ENCODE measurements around the gene TFDP1.

TFDP1 gene, protein sequence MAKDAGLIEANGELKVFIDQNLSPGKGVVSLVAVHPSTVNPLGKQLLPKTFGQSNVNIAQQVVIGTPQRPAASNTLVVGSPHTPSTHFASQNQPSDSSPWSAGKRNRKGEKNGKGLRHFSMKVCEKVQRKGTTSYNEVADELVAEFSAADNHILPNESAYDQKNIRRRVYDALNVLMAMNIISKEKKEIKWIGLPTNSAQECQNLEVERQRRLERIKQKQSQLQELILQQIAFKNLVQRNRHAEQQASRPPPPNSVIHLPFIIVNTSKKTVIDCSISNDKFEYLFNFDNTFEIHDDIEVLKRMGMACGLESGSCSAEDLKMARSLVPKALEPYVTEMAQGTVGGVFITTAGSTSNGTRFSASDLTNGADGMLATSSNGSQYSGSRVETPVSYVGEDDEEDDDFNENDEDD

DNA sequence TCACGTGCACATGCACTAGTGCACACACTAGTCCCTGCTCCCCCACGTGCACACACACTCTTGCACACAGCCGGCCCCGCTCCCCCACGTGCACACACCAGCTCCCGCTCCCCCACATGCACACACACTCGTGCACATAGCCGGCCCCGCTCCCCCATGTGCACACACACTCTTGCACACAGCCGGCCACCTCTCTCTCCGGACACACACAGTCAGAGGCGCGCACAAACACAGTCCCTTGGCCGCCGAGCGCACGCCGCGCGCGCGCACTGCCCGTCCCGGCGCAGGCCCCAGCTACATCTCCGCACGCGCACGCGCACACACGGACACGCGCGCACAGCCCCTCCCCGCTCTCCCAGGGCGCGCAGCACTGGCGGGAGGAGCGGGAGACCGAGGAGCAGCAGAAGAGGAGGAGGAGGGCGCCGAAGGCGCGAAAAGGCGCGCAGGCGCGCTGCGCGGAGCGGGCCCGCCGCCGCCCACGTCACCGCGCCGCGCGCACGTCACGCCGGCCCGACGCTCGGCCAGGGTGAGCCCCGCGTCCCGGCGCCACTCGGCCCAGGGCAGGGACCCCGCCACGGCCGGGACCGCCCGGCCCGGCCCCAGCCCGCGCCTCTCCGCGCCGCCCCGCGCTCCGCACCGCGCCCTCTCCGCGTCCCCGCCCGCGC lies at the start of gene TFDP1:
Gene TFDP1, plus strand, starts transcription at position 549 of the 665 bp plus-strand sequence. CDS start 1,085 bp downstream, outside the sequence.
- DNase-seq, result peak; percentile 95

DNA sequence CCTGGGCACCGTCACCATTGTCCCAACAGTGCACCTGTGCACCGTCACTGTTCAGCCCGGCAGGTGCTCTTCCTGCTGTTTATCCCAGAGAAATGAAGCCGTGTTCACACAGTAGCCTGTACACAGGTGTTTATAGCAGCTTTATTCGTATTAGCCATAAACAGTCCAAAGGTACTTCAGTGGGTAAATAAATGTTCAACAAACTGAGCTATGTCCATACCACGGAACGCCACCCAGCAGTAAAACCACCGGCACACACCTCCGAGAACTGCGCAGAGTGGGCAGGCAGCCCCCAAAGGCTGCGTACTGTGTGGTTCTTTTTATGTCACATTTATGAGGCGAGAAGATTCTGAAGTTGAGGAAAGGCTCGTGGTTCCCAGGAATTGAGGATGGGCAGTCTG lies 49.2 kb upstream of the TFDP1 start:
- no peak for DNase-seq

DNA sequence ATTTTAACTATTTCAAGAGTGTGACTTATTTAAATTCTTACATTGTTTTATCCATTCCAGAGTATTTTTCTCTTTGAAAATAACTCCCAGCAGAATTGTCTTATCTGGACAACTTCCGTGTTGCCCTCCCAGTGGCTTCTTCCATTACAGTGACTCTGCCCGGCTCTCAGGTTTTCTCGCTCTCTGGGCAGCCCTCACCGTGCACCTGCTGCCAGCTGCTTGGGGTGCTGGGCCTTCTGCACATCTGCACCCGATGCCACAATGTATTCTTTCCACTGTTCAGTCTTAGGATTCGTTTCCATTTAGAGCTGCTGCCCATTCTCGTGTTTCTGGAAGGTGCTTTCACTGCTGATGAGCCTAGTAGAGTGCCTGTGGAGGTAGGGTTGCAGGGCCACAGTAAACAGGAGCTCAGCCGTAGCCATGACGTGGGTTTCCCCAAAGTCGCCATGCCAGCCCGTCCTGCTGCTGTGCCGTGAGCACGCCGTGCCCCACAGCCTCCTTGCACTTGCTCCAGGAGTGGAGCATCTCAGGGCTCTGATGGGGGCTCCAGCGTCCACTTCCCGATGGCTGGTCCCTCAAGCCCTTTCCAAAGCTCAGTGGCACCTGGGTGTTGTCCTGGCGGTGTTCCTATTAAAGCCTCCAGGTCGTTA lies 48.0 kb upstream of the TFDP1 start:
- no peak for DNase-seq

DNA sequence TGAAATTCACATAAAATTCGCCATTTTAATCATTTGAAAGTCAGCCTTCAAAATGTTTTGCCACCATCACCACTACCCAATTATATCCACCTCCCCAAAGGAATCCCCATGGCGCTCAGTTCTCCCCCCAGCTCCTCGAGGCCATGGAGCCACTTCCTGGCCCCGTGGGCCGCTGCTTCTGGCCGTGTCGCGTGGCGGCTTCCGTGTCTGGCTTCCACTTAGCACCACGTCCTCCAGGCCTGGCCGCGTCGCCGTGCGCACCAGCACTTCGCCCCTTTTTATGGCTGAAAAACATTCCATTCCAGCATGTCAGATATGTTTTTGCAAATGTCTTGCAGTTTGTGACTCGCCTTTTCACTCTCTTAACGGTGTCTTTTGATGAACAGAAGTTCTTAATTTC lies 47.3 kb upstream of the TFDP1 start:
- DNase-seq, result no peak

DNA sequence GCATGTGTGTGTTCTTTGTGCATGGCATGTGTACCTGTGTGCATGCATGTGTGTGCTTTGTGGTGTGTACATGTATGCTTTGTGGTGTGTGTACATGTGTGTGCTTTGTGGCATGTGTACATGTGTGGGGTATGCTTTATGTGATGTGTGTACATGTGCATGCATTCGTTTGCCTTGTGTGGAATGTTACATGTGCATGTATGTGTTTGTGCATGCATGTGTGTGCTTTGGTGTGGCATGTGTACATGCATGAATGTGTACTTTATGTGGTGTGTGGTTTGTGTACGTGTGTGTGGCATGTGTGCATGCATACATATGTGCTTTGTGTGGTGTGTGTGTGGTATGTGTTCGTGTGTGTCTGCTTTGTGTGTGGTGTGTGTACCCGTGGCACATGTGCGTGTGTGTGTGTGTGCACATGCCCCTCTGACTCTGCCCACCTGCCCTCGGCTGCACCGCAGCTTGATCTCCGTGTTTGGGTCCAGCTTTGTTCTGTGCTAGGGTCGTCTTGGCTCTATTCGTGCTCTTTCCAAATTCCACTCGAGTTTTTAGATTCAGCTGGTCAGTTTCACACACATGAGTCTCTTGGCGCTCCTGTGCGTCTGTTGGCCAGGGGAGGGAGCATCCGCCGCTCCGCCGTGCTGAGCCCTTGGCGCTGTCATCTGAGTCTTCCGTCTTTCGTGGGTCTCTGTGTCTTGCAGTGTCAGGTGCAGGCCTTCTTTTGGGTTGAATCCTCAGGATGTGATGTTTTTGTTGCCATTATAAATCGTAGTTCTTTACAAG lies 46.5 kb upstream of the TFDP1 start:
- DNase-seq, result no peak

DNA sequence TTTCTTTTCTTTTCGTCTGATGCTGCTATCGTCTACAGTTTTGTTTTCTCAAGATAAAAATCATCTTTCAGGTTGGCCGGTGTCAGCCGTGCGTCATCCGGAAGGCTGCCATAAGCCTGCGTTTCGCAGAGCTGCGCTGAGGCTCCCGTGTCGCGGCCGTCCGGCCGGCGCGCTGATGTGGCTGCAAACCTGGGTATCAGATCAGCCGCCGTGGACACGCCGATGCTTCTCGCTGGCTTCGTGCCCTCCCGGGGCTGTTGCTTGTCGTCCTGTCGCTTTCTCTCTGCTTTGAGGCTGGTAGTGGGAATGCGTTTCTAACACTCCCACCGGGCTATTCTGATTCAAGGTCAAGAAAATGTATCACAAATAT lies 45.9 kb upstream of the TFDP1 start:
- no peak for DNase-seq

DNA sequence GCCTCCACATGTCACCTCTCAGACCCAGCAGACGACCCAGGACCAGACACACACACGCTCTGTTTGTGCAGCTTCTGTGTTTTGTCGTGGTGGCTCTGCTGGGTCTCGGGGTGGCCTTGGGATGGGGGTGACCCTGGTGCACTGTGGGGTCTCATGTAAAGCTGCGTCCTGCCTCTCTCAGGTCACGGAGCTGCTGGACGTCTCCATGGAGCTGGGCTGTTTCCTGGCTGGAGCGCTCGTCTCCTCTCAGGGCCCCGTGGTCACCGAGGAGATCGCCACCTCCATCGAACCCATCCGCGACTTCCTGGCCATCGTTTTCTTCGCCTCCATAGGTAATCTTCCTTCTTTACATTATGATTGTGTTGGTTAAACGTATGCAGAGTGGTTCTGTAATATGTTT lies 45.4 kb upstream of the TFDP1 start:
- DNase-seq, result no peak

DNA sequence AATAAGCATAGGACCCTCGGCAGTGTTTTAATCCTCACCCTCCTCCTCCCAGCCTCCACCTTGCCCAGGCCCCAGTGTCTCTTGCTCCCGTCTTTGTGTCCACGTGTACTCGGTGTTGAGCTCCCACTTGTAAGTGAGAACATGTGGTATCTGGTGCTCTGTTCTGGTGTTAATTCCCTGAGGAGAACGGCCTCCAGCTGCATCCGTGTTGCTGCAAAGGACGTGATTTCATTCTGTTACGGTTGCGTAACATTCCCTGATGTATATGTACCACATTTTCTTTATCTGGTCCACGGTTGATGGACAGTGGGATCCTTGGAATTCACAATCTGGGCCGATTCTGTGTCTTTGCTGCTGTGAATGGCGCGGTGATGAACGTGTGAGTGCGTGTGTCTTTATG lies 44.7 kb upstream of the TFDP1 start:
- no peak for DNase-seq

DNA sequence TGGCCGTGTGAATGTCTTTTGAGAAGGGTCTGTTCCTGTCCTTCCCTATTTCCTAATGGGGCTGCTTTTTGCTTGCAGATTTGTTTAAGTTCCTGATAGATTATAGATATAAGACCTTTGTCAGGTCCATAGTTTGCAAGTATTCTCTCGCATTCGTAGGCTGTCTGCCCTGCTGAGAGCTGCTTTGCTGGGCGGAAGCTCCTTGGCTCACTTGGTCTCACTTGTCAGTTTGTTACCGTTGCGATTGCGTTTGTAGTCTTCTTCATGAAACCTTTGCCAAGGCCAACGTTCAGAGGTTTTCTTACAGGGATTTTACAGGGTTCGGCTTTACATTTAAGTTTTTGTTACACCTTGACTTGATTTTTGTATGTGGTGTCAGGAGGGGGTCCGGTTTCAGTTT lies 44.0 kb upstream of the TFDP1 start:
- no peak for DNase-seq

DNA sequence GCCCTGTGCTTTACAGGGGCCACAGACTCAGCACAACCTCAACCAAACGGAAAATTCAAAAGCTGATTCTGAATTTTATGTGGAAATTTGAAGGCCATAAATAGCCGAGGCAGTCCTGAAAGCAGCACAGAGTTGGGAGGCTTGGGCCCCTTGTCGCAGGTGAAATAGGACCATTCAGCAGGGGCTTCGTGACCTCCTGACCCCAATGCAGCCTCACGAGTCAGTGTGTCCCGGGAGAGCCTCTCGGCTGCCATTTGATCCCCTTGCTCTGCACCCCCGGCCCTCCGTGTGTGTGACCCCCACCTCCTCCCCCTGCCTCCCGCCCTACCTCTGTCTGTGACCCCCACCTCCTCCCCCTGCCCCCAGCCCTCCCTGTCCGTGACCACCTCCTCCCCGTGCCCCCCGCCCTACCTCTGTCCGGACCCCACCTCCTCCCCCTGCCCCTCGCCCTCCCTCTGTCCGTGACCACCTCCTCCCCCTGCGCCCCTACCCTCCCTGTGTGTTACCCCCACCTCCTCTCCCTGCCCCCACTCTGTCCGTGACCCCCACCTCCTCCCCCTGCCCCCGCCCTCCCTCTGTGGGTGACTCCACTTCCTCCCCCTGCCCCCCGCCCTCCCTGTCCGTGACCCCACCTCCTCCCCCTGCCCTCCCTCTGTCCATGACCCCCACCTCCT lies 41.7 kb upstream of the TFDP1 start:
- no peak for DNase-seq

DNA sequence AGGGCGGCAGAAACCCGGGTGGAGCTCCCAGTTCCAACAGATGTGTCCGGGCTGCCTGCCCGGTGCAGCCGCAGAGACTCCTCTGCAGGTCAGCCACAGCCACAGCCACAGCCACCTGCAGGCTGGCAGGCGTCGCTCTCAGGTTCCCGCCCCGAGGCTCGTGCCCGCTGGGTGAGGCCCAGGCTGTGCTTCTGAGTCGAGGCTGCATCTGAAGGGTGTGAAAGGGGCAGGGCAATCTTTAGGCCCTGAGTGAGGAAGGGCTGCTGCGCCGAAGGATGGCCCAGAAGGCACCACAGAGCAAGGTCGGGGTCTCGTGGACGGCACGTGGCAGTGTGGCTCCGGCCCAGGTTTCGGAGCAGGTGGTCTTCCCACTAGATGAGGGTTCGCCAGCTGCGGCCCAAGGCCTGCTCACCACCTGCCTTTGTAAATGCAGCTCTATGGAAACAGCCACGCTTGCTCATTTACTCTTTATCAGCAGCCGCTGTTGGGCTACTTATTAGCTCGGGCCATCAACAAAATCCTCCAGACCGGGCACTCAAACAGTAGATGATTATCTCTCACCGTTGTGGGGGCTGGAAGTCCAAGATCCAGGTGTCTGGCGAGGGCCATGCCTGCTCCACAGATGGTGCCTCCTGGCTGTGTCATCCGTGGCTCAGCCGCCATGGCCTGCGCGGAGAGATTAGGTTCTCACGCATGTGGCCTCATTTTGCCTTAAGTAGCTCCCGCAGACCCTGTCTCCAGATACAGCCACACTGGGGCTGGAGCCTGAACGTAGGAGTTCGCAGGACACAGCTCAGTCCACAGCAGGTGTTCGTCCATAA lies 40.3 kb upstream of the TFDP1 start:
- DNase-seq, result no peak

DNA sequence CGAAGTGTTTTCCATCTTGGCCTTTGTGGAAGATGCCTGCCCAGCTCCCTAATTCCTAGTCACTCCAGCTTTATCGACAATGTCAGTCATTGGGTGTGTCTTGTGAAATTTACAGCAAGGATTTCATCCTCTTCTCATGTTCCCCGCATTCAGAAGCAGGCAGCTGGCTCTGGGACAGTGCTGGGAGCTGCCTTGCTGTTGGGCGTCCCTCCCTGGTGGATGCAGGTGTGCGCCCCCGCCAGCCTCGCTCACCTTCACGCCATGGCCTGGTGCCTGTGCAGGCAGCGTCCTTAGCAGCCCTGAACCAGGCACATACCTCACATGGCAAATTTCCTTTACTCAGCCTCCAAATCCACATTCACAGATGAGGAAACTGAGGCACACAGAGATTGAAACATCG lies 39.7 kb upstream of the TFDP1 start:
- DNase-seq, result no peak

DNA sequence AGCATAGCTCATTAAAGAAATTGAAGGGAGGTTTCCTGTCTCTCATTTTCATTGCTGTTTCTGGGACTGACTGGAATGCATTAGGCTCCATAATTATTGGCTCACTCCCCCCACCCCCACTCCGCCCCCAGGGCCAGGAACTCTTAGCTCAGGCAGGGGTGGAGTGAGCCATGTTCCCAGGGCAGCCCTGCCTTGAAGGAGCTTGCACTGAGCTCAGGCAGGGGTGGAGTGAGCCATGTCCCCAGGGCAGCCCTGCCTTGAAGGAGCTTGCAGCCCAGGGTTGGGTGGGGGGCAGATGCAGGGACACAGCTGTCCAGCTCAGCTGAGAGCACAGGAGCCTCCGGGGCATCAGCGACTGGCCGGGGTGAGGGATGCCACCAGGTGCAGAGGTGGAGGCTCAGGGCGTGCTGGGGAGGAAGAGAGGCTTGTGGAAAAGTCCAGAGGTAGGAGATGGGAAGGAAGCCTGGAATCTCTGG lies 39.1 kb upstream of the TFDP1 start:
- DNase-seq, result no peak

DNA sequence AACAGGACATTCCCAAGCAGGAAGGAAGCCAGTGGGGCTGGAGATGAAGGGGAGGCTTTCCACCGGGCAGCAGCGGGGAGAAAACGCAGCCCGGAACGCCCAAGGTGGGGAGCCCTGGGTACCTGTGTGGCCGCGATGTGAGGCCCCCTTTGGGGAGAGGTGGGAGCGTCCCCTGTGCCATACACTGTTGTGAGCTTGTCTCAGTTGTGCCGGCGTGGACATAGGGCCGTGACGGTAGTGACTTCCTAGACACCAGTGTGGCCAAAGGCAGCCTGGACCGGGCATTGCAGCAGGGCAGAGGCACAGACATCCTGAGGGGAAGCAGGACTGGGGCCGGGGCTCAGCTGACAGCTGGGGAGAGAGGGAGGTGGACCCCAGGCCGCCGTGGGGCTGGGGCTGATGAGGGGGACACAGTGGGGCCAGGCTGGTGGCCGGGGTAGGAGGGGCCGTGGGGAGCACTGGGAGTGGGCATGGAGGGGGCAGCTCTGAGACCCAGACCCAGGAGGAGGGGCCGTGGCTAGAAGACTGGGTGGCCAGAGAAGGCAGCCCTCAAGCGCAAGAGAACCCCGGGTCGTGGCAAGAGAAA lies 38.5 kb upstream of the TFDP1 start:
- no peak for DNase-seq

DNA sequence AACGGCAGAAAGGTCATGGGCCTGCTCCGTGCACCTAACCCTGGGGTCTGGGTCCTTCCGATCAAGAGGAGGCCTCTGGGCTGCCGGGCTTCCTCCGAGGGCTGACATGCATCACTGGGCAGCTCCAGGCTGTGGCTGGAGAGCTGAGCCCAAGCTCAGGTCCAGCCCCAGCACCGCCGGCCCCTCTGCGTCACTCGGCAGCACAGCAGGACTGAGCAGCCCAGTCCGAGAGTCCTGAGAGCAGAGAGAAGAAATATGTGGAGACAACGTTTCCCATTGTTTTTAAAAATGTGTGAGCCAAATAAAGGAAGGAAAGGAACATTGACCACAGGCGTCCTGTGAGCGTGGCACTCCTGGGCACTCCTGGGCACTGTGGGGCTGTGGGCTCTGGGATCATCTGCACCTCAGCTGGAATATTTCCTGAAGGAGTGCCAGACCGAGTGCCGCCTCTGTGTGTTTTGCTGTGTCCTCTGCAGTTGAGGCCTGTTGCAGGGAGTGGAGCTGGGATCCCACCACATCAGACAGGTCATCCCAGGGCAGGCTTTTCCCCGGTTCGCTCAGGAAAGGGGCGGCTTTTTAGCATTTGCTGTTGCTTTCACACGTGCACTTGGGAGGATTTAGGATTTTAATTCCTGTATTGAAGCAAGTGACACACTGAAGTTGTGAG lies 37.8 kb upstream of the TFDP1 start:
- DNase-seq, result no peak

DNA sequence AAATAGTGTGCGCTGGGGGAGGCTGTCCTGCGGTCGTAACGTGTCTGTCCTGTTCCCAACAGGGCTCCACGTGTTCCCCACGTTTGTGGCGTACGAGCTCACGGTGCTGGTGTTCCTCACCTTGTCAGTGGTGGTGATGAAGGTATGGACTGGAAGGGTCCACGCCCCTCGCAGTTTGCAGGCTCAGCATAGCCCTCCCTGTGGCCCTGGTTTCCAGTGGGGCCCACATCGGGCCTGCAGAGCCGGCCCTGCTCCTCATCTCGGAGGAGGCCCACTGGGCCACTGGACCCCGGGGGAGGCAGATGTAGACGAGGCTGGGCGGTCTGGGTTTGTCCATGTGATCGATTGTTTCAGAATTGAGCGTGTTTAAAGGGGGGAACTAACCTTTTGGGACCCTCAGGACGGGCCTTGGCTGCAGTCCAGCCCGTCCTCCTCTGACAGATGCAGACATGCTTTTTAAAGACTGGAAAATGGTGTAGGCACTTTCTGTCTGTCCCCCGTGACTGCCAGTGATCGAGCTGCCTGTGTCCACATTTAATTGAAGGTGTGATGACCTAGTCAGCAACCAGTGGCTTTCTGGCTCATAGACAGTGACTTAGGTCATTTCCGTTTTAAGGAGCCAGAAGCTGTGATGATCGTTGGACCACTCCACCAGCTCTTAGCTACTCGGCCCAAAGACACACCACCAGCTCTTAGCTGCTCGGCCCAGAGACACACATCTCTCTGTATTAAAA lies 37.1 kb upstream of the TFDP1 start:
- DNase-seq, result no peak

DNA sequence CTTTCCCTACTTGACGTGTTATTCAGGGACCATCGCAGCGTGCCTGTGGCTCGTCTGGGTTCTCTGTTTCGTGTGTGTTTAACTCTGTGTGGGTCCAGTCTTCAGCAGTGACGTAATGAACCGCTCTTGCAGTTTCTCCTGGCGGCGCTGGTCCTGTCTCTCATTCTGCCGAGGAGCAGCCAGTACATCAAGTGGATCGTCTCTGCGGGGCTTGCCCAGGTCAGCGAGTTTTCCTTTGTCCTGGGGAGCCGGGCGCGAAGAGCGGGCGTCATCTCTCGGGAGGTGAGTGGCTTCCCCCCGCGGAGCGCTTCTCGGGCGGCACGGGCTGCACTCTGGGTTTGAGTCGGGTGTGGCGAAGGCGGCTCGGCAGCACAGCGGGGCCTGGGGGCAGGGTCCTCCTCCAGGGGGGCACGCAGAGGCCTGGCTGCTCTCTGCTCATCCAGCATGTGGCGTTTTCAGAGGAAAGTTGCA lies 36.3 kb upstream of the TFDP1 start:
- no peak for DNase-seq

DNA sequence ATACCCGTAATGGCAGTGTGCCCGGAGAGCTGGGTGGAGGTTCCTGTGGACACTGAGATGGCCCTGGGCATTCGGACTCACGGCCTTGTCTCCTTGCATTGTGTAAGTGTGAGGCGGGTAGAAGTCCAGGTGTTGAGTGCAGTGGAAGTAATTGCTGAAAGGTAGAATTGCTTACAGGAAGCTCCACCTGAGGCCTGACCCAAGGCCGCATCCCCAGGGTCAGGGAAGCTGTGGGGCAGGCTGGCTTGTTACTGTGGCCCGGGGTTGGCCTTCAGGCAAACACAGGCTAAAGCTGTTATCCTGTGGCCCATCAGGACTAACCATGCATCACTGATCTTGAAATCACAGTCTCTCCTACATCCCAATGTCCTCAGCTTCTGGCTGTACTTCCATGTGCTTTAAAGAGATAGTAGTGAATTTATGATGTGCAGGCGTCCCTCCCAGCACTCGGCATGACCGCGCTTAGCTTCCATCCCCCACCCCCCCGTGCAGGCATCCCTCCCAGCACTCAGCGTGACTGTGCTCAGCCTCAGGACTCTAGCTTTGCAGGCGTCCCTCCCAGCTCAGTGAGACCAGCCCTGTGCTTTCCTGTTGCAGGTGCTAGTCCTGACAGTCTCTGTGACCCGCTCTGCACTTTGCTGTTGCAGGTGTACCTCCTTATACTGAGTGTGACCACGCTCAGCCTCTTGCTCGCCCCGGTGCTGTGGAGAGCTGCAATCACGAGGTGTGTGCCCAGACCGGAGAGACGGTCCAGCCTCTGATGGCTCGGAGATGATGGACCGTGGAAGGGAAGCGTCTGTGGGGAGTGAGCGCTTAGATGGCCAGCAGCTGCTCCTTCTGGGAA lies 35.6 kb upstream of the TFDP1 start:
- no peak for DNase-seq

DNA sequence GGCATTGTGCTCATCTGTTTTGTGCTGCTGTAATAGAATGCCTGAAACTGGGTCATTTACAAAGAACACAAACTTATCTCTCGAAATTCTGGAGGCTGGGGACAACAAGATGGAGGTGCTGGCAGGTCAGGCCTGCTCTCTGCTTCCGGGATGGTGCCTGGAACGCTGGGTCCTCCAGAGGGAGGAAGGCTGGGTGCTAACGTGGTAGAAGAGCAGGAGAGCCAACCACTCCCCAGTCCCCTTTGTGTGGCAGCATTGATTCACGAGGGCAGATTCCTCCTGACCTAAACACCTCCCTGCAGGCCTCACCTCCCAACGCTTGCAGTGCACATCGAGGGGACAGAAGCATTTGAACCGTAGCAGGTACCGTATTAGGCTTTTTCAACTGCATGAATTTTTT lies 34.1 kb upstream of the TFDP1 start:
- DNase-seq, result no peak
